Measurements from ENCODE around the gene MAGED1.

The MAGED1 gene, protein sequence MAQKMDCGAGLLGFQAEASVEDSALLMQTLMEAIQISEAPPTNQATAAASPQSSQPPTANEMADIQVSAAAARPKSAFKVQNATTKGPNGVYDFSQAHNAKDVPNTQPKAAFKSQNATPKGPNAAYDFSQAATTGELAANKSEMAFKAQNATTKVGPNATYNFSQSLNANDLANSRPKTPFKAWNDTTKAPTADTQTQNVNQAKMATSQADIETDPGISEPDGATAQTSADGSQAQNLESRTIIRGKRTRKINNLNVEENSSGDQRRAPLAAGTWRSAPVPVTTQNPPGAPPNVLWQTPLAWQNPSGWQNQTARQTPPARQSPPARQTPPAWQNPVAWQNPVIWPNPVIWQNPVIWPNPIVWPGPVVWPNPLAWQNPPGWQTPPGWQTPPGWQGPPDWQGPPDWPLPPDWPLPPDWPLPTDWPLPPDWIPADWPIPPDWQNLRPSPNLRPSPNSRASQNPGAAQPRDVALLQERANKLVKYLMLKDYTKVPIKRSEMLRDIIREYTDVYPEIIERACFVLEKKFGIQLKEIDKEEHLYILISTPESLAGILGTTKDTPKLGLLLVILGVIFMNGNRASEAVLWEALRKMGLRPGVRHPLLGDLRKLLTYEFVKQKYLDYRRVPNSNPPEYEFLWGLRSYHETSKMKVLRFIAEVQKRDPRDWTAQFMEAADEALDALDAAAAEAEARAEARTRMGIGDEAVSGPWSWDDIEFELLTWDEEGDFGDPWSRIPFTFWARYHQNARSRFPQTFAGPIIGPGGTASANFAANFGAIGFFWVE

DNA sequence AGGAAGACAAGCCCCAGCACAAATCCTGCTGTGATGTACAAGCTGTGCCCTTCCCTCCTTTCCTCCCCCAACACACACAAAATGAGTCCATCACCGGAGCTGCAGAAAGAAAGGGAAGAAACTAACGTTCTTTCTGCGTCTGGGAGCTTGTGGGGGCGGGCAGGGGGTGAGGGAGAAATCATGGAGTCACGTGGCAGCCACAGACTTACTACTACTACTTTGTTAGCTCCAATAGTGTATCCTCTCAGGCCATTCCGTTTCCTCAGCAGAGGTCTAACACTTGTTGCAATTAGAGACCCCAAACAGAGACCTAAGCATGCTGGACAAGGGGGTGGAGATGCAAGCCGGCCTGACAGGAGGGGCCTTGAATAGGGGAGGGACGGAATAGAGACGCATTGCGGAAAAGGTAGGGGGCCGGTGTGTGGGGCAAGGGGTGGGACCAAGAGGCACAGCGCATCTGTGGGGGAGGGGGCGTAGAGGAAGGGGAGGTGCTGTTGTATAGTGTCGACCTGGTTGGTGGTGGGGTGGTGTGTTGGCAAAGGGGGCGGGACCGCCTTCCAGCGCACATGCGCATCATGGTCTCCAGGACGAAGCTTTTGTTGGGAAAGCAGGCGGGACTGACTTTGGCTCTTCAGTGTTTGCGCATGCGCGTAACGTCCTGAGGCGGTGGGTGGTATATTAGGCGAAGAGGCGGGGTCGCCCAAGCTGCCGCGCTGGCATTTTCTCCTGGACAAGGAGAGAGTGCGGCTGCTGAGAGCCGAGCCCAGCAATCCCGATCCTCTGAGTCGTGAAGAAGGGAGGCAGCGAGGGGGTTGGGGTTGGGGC lies at the start of gene MAGED1:
Gene MAGED1 (plus strand): TSS at position 703 of the 825 bp plus-strand sequence. CDS start 682 bp downstream, outside the sequence.
- DNase-seq: peak; percentile 20

DNA sequence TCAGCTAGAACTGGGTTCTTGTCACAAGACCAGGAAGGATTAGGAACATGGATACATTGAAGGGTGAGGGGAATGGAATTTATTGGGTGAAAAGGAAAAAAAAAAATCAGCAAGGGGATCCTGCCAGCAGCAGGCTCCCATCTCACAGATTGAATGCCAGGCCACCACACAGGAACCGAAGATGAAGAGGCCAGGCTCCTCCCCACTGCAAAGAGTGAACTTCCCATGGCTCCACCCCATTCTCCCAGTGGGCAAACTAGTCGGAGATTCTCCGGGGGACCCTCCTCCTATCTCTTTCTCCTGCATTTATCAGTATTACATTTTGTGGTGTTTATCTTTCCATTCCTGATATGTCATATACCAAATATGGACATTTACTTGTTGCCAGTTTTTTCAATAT lies 46.0 kb upstream of the MAGED1 start:
- no peak for DNase-seq

DNA sequence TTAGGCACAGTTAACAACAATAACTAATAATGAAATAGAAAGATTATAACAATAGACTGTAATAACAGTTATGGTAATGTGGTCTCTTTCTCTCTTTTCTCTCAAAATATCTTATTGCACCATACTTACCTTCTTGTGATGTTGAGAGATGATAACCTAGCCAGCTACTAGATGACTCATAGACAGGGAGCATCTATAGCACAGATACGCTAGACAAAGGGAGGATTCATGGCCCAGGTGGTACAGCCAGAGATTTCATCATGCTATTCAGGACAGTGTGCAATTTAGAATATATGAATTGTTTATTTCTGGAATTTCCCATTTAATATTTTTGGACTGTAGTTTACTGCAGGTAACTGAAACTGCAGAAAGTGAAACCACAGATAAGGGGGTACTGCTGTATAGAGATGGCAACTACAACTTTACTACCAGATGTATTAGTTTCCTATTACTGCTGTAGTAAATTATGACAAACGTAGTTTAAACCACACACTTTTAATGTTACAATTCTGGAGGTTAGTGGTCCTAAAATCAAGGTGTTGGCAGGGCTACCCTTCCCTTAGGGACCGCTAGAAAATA lies 41.8 kb upstream of the MAGED1 start:
- no peak for DNase-seq

- DNase-seq: no peak
Measured at GRCh38 chrX:51852096-51852495, 41.3 kb upstream of the MAGED1 start.

GRCh38 chrX:51852621-51853020 lies 40.8 kb upstream of the MAGED1 start:
- no peak for DNase-seq

DNA sequence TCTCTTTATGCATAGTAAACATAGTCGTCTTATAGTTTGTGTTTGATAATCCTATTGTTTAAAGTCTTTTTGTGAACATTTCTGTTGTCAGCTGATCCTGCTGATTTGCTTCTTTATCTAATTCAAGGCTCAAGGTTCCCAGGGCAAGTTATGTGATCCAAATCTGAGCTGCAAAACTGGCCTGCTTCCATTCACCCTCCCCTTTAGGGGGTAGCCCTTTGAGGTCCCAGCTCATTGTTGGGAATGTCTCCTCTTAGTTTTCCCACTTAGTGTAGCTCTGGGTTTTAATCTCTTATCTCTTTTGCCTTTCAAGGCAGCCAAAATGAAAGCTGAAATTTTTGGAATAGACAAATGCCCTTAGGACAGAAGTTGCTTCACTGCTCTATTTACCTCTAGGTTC lies 40.2 kb upstream of the MAGED1 start:
- no peak for DNase-seq

DNA sequence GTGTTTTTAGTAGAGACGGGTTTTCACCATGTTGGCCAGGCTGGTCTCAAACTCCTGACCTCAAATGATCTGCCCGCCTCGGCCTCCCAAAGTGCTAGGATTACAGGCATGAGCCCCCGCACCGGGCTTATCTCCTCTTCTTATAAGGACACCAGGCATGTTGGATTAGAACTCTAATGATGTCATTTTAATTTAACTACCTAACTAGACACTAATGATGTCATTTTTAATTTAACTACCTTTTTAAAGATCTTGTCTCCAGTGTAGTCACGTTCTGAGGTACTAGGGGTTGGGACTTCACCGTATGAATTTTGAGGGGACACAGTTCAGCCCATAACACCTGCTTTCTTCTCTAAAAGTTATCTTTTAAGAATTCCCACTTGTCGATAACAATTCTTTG lies 37.7 kb upstream of the MAGED1 start:
- DNase-seq: no peak

DNA sequence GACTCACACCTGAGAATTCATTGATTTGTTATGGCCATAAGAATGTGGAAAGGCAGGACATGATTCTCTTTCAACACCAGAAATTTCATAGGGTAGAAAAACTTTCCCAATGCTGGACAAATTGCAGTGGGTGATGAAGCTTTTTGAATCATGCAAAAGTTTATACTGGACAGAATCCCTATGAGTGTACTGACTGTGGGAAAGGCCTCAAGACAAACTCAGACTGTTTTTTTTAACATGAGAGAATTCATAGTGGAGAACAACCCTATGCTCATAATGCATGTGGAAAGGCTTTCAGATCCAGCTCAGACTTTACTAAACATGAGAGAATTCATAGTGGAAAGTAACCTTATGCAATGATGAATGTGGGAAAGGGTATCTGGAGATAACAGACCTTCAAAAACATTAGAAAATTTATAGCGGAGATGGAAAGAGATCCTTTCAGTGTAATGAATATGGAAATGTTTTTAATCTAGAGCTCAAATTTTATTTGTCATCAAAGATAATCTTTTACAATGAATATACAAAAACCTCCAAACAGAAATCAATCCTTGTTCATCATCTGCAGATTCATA lies 36.2 kb upstream of the MAGED1 start:
- DNase-seq: no peak

DNA sequence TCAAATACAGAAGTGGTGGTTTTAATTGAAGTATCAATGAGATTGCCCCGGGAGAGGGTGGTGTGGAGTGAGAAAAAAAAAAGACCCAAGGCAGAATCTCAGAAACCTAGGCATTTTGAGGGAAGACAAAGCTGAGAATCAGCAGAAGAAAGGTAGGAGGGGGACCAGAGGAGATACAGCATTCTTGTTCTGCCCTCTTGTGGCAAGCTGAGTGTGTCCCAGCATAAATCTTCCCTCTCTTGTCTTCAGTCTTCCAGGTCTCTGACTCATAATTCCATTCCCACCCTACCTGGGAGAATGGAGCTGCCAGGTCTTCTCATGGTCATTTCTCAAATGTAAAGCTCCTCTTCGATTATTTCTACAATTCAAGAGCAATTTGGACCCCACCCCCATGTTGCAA lies 32.7 kb upstream of the MAGED1 start:
- peak; percentile 13 for DNase-seq

- no peak for DNase-seq
Measured at GRCh38 chrX:51862920-51863319, 30.5 kb upstream of the MAGED1 start.

GRCh38 chrX:51866210-51866609 lies 27.2 kb upstream of the MAGED1 start:
- DNase-seq: no peak

DNA sequence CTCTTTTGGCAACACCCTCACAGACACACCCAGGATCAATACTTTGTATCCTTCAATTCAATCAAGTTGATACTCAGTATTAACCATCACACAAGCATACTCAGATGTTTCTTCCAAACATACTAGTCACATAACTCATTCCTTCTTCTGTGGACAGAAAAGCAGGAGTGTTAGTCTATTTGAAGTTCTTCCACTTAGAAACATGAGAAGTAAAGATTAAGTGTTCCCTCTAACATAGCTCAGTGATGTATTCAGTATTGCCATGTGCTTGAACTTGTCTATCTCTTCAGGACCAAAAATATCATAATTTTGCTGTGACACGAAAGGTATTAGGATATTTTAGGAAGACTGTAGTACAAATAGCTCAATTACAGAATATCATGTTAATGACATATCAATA lies 25.8 kb upstream of the MAGED1 start:
- no peak for DNase-seq

- DNase-seq: no peak
Measured at GRCh38 chrX:51870354-51870753, 23.1 kb upstream of the MAGED1 start.

- DNase-seq: no peak
Measured at GRCh38 chrX:51874123-51874522, 19.3 kb upstream of the MAGED1 start.

- DNase-seq: no peak
Measured at GRCh38 chrX:51876441-51876840, 17.0 kb upstream of the MAGED1 start.

GRCh38 chrX:51878056-51878455 lies 15.4 kb upstream of the MAGED1 start:
- DNase-seq: no peak

GRCh38 chrX:51889851-51890250 lies 3.6 kb upstream of the MAGED1 start:
- no peak for DNase-seq

DNA sequence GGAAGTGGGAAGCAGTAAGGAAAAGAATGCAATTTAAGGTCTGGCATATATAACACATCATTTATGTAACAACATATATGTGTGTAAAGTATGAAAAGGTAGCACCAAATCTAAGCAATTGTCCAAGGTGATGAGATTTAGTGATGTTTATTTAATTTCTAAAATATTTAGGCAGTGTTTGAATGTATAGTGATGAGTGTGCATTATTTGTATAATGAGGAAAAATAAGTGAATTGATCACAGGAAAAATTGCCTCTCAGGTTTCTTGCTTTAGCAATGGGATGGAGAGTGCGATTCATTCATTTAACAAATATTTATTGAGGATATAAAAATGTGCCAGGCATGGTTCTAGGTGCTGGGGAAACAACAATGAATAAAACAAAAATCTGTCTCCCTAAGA lies 2.2 kb upstream of the MAGED1 start:
- no peak for DNase-seq

GRCh38 chrX:51891821-51892551 lies 1.4 kb upstream of the MAGED1 start:
- no peak for DNase-seq

DNA sequence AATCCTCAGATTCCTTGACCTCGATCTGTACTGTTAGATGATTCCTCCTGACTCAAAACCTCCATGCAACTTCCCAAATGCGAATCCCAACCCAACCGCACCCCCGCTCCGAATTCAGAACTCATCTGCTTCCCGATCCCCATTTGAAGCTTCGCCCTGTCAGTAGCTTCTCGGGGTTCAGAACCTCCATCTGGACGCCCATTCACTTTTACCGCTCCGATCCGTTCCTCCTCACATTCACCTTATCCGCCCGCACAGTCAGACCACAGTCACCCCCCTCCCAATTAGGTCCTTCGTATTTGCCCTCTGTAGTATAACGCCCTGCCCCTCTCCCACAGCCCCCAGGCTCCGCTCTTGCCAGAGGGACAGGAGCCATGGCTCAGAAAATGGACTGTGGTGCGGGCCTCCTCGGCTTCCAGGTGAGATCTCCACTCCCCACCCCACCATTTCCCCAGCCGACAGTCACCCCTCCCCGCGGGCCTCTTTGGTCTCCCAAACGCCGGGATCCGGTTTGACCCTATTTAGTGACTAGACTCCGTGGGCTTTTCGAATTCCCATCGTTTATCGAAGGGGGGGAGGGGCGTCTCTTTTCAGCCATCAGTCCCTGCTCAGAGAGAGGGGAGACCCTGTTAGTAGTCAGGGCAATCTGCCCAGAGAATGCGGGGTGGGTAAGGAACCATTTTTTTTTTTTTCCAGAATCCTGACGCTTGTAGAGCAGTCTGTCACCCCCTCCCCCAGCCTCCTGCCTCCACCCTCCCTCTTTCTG lies 691 bp downstream of the MAGED1 start:
- peak; percentile 9 for DNase-seq

GRCh38 chrX:51894697-51895336 lies 1.4 kb downstream of the MAGED1 start:
- DNase-seq: no peak

Data from 8988T (cell line).